ENCODE measurements around the gene FHAD1.

Gene FHAD1

GRCh38 chr1:15326691-15327588, 79.9 kb downstream of the FHAD1 start:
- peak in 1 of 14 donors; percentile 4 for DNase-seq

DNA sequence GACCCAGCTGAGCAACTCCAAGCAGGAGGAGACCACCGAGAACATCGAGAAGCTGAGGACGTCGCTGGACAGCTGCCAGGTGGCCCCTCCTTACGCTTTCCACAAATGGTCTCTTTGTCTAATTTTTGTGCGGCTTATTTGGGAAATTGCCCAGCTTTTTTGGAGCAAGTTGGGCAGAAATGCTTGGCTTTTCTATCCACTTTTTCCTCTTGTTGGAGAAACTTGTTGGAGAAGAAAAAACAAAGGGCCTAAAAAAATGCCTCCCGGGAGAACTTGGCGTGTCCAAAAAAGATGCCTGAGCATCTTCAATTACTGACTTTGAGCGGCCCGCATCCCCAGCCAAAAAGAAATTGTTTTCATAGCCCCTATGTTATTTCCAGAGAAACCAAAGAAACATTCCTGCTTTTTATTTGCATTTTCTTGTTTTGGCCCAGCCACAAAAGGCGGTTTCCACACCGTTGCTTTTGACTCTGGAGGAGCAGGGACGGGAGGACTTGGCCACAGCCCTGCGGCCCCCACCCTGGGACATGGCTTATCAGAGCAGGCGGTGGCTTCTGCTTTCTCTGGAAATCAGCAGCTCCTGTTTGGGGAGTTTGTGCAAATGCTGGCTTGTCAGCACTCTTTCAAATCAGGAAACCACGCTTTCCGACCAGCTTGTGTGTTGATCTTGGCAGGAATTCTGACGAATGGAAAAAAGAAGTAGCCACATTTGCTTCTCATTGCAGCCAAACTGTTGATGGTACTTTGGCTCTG, 81.5 kb downstream of the FHAD1 start:
- DNase-seq: peak in 10 of 14 donors; percentile 10 to 65 (median 40)

DNA sequence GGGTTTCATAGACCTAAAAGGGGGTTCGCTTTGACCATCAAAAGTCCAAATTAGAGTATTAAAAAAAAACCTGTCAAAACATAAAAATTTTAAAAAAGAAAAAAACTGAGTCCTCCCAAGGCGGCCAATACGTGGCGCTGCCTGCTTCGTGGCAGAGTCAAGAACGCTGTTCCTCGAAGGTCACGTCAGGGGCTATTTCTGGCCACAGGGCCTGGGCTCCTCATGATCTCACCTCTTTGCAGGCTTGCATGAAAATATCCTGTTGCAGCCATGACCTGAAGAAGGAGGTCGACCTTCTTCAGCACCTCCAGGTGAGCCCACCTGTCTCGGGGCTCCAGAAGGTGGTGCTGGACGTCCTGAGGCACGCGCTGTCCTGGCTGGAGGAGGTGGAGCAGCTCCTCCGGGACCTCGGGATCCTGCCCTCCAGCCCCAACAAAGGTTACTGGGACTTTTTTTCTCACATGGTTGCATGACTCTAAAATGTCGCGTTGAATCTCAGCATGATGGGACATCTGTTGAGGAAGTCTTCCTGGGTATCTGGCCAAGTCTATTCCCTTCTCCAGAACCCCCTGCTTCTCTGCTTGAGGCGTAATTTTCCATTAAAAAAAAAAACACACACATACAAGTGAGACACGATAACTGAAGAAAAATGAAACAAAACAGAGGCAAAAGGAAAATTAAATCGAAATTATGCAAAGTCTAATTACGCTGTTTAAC, 82.2 kb downstream of the FHAD1 start:
- DNase-seq: peak in 1 of 14 donors; percentile 60

GRCh38 chr1:15330028-15330427, 83.0 kb downstream of the FHAD1 start:
- DNase-seq: no peak

DNA sequence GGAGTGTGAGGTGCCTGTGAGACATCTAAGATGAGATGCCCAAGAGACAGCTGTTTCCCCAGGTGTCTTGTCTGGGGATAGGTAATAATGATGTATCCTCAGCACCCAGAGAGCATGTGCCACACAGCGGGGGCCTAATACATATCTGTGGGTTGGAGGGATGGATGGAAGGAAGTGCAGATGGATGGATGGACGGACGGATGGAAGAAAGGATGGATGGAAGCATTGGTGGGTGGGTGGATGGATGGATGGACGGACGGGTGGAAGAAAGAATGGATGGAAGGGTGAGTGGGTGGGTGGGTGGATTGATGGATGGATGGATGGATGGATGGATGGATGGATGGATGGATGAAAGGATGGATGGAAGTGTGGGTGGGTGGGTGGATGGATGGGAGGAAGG, 84.2 kb downstream of the FHAD1 start:
- no peak for DNase-seq

GRCh38 chr1:15331734-15332133, 84.7 kb downstream of the FHAD1 start:
- DNase-seq: no peak

GRCh38 chr1:15332525-15332924, 85.5 kb downstream of the FHAD1 start:
- no peak for DNase-seq

DNA sequence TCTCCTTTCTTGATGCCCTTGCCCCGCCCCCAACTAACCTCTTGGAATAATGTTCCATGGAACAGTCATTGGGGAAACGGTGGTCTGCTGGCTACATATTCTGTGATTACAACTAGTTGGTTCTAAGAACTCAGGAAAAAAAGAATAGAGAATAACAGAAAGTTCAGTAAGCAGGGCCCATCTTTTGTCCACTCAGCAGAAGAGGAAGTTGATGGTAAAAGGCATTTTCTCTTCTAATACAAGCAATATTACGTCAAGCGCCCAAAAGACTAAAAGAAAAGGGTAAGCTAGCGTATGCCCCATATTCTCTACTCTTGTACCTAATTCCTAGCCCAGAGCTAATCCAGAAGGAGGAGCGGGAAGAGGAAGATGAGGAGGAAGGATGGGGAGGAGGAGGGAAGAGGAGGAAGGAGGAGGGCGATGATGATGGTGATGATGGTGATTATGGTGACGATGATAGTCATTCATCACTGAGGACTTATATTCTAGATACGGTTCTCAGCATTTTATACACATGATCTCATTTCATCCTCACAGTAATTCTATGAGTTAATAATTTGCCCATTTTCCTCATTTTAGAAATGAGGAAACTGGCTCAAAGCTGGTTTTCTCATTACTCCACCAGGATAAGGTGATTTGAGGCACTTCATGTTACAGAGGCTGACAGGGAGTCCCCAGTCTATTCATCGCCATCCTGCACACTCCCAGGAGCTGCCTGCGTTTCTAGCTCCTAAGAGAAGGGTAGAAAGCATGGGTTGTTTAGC, 86.1 kb downstream of the FHAD1 start:
- DNase-seq: no peak

DNA sequence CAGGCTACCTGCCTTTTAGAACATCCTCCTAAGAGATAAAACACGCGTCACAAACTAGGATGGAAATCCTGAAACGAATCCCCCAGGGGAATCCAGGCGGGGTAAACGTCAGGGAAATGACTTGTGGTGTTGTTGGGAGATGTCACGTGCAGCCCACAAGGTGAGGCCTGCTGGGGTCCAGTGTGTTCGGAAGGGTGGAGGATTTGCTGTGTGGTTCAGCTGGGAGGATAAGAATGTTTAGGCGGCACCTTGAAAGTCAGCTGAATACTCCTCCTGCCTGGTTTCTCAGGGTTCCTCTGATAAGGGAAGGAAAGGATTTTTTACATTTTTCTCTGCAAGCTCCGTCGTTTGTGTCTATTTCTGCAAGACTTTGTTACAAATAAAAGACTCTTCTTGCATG, 88.0 kb downstream of the FHAD1 start:
- no peak for DNase-seq

- no peak for DNase-seq
Observed at GRCh38 chr1:15336866-15337265, 89.8 kb downstream of the FHAD1 start.

DNA sequence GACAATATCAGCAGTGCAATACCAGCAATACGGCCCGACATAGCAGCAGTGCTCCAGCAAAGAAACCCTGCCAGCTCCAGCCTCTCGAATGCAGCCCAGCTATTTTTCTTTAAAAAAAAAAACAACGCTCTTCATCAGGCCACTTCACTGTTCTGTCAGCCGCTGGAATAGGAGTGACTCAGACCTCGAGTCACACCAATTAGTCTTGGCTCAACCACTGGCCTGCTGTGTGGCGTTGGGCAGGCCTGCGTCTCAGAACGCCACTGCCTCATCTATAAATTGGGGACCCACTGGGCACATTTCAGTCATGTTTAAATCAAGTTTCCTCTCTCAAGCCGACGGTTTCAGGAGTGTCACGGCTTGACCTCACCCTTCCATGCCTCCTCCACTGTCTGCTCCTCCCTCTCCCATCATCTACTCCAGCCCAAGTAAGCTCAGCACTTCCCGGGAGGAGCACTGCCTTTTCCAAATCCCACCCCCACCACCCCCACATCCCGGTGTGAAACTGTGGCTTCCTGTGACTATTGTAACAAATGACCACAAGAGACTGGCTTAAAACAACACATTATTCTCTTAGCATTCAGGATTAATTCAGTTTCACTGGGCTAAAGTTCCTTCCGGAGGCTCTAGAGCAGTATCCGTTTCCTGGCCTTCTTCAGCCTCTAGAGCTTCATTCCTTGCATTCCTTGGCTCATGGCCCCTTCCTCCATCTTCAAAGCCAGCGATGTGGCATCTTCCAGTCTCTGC, 90.8 kb downstream of the FHAD1 start:
- DNase-seq: no peak

- DNase-seq: no peak
Observed at GRCh38 chr1:15339570-15339969, 92.5 kb downstream of the FHAD1 start.

DNA sequence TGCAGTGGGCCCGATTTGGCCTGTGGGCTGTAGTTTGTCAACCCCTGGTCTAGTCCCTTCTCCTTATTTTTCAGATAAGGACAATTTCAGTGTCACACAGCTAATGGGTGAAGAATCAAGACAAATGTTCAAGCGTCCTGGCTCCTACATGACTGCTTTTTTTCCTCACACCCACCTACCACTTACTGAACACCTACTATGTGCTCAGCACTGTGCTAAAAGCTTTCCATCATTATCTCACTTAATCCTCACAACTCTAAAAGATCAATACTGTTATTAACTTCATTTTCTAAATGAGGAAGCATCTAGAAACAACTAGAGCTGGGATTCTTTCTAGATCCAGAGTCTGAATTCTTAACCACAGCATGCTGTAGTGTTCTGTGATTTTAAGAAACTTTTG, 94.2 kb downstream of the FHAD1 start:
- no peak for DNase-seq

- DNase-seq: no peak
Observed at GRCh38 chr1:15341634-15342407, 94.8 kb downstream of the FHAD1 start.

DNA sequence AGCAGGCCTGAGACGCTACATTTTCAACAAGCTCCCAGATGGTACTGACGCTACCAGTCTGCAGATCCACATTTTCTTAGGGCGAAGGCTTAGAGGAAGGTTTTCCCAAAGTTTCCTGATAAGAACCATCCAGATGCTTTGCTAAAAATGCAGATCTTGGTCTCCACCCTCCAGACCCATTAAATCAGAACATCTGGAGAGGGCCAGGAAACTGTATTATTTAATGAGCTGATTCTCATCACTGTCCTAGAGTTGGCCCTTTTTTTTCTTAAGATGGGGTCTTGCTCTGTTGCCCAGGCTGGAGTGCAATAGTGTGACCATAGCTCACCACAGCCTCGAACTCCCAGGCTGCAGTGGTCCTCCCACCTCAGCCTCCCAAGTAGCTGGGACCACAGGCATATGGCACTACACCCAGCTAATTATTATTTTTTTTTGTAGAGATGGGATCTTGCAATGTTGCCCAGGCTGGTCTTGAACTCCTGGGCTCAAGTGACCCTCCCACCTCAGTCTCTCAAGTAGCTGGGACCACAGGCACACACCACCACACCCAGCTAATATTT, 95.5 kb downstream of the FHAD1 start:
- DNase-seq: no peak

DNA sequence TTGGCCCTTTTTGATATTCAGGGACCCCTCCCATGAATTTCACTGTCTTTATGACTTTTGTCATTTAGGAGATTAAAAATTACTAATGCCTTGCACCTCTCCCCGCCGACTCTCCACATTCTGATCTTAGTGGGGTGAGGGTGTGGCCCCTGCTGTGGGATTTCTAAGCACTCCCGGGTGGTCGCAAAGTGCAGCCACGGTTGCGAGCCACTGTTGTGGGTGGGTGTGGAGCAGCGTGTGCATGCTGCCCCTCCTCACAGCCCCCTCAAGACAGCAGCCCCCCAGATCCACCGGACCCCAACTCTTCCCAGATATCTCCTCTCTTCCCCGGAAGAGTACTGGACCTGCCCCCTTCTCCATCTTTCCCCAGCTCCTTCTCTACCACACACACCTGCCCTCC, 96.1 kb downstream of the FHAD1 start:
- no peak for DNase-seq

GRCh38 chr1:15343729-15344128, 96.7 kb downstream of the FHAD1 start:
- peak in 3 of 14 donors; percentile 11 to 41 (median 39) for DNase-seq

DNA sequence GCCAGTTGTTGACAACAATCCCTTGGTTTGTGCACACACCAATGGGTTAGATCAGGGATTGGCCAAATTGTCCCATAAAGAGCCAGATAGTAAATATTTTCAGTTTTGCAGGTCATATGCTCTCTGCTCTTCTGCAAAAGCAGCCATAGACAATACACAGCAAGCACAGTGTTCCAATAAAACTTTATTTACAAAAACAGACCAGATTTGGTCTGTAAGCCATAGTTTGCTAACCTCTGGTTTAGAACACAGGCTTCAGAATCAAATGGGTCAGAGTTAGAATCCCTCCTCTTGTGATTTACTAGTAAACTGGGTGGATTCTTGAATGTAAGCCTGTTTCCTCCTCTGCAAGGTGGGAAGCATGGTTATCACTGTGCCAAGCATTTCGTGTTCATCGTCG, 97.4 kb downstream of the FHAD1 start:
- DNase-seq: no peak

DNA sequence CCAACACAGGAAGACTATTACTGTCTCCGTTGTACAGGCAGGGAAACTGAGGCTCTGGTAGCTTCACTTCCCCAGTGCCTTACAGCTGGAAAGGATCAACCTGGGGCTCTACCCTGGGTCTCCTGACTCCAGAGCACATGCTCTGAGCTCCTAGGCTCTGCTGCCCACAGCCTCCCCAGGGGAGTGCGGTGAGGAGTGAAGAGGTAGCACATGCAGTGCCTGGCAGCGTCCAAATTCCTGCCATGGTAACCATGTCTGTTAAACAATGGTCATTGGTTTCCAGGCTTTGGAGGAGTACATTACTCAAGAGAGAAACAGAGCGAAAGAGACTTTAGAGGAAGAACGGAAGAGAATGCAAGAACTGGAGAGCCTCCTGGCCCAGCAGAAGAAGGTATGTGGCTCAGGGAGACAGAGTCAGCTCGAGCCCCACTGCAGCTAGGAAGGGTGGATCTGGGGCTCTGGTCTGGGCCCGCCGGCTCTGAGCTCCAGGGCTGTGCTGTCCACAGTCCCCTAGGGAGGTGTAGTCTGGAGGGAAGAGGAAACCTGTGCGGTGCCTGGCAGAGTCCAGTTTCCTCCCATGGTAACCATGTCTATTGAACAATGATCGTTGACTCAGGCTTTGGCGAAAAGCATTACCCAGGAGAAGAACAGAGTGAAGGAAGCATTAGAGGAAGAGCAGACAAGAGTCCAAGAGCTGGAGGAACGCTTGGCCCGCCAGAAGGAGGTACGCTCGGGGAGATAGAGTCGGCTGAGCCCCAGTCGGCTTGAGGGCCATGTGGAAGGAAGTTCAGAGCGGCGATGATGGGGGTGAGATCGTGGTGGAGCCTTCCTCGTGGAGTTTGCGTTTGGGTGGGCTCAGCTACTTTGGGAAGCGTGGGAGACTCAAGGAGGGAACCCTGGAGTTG, 98.0 kb downstream of the FHAD1 start:
- peak in 1 of 14 donors; percentile 54 for DNase-seq
